ENCODE measurements around the gene ZNF827. TPM values are rescaled to one million over a fixed set of nuclear protein-coding genes. Genes with fewer than 3 reads are reported as not detected.

ZNF827 gene
- total RNA-seq, 4 donors from 2014 or later = 7.2 to 16.1 (median 10.9) TPM

GRCh38 chr4:145719752-145720624 is 218.6 kb downstream of the ZNF827 start:
- Histone ChIP-seq H3K27ac (peak overlapping the region; percentile 70 to 91 (median 78)), H3K36me3 (no peaks in the 10 kb centered on the region), H3K4me3 (no peak overlapping the region), H3K9me3 (no peaks in the 10 kb centered on the region), H3K4me1 (peaks cover 8 to 46% of the 10 kb centered on the region in 2 donors), H3K27me3 (no peaks in the 10 kb centered on the region)
- in situ Hi-C loops (cut with MboI; ENCODE audit: low sequenced_read_pairs in 4 of 4) = no loop called here
- intact Hi-C loops (cut with DNase I; ENCODE audit: low total_unique reads) = no loop called here
- TF ChIP-seq, protein P1, sequence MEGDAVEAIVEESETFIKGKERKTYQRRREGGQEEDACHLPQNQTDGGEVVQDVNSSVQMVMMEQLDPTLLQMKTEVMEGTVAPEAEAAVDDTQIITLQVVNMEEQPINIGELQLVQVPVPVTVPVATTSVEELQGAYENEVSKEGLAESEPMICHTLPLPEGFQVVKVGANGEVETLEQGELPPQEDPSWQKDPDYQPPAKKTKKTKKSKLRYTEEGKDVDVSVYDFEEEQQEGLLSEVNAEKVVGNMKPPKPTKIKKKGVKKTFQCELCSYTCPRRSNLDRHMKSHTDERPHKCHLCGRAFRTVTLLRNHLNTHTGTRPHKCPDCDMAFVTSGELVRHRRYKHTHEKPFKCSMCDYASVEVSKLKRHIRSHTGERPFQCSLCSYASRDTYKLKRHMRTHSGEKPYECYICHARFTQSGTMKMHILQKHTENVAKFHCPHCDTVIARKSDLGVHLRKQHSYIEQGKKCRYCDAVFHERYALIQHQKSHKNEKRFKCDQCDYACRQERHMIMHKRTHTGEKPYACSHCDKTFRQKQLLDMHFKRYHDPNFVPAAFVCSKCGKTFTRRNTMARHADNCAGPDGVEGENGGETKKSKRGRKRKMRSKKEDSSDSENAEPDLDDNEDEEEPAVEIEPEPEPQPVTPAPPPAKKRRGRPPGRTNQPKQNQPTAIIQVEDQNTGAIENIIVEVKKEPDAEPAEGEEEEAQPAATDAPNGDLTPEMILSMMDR (IDR thresholded peaks at IDR 0.05 in 4 of 5, conservative IDR thresholded peaks at IDR 0.05 in 1 of 5) = no peak
- TF ChIP-seq POLR2A (IDR thresholded peaks at IDR 0.05) = no peak
- ATAC-seq (no peak), DNase-seq (no peak)

DNA sequence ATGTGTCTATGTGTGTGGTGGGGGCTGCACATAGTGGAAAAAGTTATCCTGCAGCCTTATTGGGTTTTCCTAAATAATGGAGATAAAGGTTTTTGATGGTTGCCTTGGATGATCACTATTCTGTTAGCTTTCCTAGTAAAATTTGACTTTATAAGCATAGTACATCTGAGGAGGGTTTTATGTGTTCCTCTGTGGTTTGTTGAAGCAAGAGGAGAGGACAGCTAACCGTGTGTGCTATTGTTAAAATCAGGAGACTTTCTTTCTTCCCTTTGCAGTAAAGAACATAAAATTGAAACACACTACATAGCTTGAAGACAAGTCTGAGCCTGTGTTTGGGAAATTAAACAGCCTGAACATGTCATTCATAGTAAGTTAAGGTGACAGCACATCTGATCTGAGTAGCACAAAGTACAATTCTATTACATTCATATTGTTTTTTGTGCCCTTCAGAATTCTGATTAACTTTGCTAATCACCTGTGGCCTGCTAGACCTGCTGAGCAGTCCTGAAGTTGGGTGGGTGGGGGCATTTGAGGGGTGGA is 221.9 kb downstream of the ZNF827 start:
- H3K4me3 ChIP-seq = no peak overlapping the region
- DNase-seq (no peak), ATAC-seq (no peak)
- H3K4me1 ChIP-seq = peaks cover 3 to 37% of the 10 kb centered on the region in 2 donors
- intact Hi-C loops (cut with DNase I; ENCODE audit: low total_unique reads) (no loop called here), in situ Hi-C loops (cut with MboI; ENCODE audit: low sequenced_read_pairs in 4 of 4) (no loop called here)
- no peaks in the 10 kb centered on the region for H3K9me3 ChIP-seq
- TF ChIP-seq POLR2A (IDR thresholded peaks at IDR 0.05) = no peak
- TF ChIP-seq, protein P1 (IDR thresholded peaks at IDR 0.05 in 4 of 5, conservative IDR thresholded peaks at IDR 0.05 in 1 of 5) = no peak
- H3K27ac ChIP-seq = no peak overlapping the region
- H3K36me3 ChIP-seq = no peaks in the 10 kb centered on the region
- H3K27me3 ChIP-seq = no peaks in the 10 kb centered on the region

- Histone ChIP-seq H3K9me3 (no peaks in the 10 kb centered on the region), H3K27me3 (no peaks in the 10 kb centered on the region), H3K4me3 (no peak overlapping the region), H3K4me1 (peaks cover 0 to 32% of the 10 kb centered on the region in 2 donors), H3K27ac (no peak overlapping the region), H3K36me3 (no peaks in the 10 kb centered on the region)
- ATAC-seq (peak; percentile 58 to 84), DNase-seq (peak in 1 of 2 donors; percentile 42)
- in situ Hi-C loops (cut with MboI; ENCODE audit: low sequenced_read_pairs in 4 of 4) (no loop called here), intact Hi-C loops (cut with DNase I; ENCODE audit: low total_unique reads) (no loop called here)
- TF ChIP-seq POLR2A (IDR thresholded peaks at IDR 0.05) = no peak
- TF ChIP-seq, protein P1 (IDR thresholded peaks at IDR 0.05 in 4 of 5, conservative IDR thresholded peaks at IDR 0.05 in 1 of 5) = no peak
Observed at GRCh38 chr4:145716200-145716599, 222.4 kb downstream of the ZNF827 start.

DNA sequence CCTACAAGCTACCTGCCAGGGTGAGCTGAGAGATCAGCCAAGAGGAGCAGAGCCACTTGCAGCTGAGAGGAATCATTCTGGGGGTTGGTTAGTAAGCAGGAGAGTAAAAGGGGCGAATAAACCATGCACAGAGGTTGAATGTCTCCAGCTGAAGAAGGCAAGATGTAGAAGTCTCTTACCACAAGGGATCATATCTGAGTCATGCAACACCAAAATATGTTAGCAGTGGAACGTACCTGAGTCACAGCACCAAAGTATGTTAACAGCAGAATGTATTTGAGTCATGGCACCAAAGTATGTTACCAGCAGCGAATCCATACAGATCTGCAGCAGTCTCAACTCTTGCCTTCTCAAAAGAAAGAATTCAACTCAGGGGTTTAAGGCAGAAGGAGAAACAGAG is 228.8 kb downstream of the ZNF827 start:
- DNase-seq (no peak), ATAC-seq (peak; percentile 85 to 98)
- Histone ChIP-seq H3K27ac (peak overlapping the region in 1 of 4 donors; percentile 57), H3K4me3 (no peak overlapping the region), H3K27me3 (no peaks in the 10 kb centered on the region), H3K9me3 (no peaks in the 10 kb centered on the region), H3K36me3 (no peaks in the 10 kb centered on the region), H3K4me1 (peaks cover 6 to 10% of the 10 kb centered on the region in 2 donors)
- intact Hi-C loops (cut with DNase I; ENCODE audit: low total_unique reads) (no loop called here), in situ Hi-C loops (cut with MboI; ENCODE audit: low sequenced_read_pairs in 4 of 4) (no loop called here)
- TF ChIP-seq, protein P1 (IDR thresholded peaks at IDR 0.05 in 4 of 5, conservative IDR thresholded peaks at IDR 0.05 in 1 of 5) = no peak
- no peak for TF ChIP-seq POLR2A (IDR thresholded peaks at IDR 0.05)

Measured in gastrocnemius medialis (tissue), 4 donors.